GM12878 (cell line): ENCODE data around the gene GPLD1. TPM values are rescaled to one million over a fixed set of nuclear protein-coding genes. Genes with fewer than 3 reads are reported as not detected.

Experiments
- ATAC-seq: fragments of 200-7000 bp; cut with Tn5 transposase; 3 replicates; pipeline ENCODE4 v1.9.1; 2020; ENCODE audit warnings: mild to moderate bottlenecking, moderate library complexity
- BruUV-seq: library from RNA; stranded (reverse); fragments of 400-500 nt; replicated peaks from 2 replicates; lab custom pipeline; 2021; lab: Mats Ljungman, UMichigan
- CTCF ChIA-PET: fragments of 300-600 bp; sonication (Branson Sonifier 250); formaldehyde crosslinking; extraction: SDS; loops from one replicate; lab custom pipeline; 2021; ENCODE audit warnings: inconsistent platforms; lab: Yijun Ruan, JAX
- POLR2A ChIA-PET: fragments of 350-600 bp; formaldehyde crosslinking; extraction: SDS; loops from one replicate; lab custom pipeline; 2021; ENCODE audit warnings: inconsistent platforms; lab: Charles Lee
- RAD21 ChIA-PET: fragments of 300-600 bp; sonication (Branson Sonifier 250); formaldehyde crosslinking; loops from one replicate; lab custom pipeline; 2023; ENCODE audit warnings: antibody characterized with exemption; ENCODE audit not compliant: unreplicated experiment; lab: Charles Lee
- SMC1A ChIA-PET: fragments of 300-600 bp; sonication (Branson Sonifier 250); formaldehyde crosslinking; loops from one replicate; lab custom pipeline; 2023; ENCODE audit not compliant: unreplicated experiment, uncharacterized antibody; lab: Charles Lee
- DNase-seq: peaks from one replicate; pipeline ENCODE4 v3.0.0-alpha.2; 2011; ENCODE audit warnings: low read depth, low spot score
- FAIRE-seq: peaks from 3 replicates; lab custom pipeline; 2011; peaks lifted over from hg19 to GRCh38; lab: Jason Lieb, UNC
- H2AFZ ChIP-seq: 2 replicates; pipeline ENCODE4 v1.6.0; 2011; ENCODE audit warnings: low read depth, low read length, control low read depth; ENCODE audit not compliant: control insufficient read depth
- H3K27ac ChIP-seq: 2 replicates; pipeline ENCODE4 v1.5.1; 2011; ENCODE audit warnings: control low read depth; ENCODE audit not compliant: control insufficient read depth, insufficient read depth
- H3K27me3 ChIP-seq, 2 experiments: replicated peaks in 1 of 2; 2 replicates each; pipeline versions ENCODE4 v1.6.0 to v1.6.1; 2011; ENCODE audit warnings: low read length in 1 of 2; ENCODE audit not compliant: control insufficient read depth in 2 of 2, insufficient read depth in 2 of 2
- H3K36me3 ChIP-seq, 2 experiments: 2 replicates each; pipeline ENCODE4 v1.5.1; 2011; ENCODE audit warnings: low read length in 1 of 2; ENCODE audit not compliant: control insufficient read depth in 2 of 2, insufficient read depth in 2 of 2
- H3K4me1 ChIP-seq: 2 replicates; pipeline ENCODE4 v1.6.1; 2011; ENCODE audit warnings: mild to moderate bottlenecking, low read length, moderate library complexity, mixed read lengths; ENCODE audit not compliant: control insufficient read depth, insufficient read depth
- H3K4me2 ChIP-seq: 2 replicates; pipeline ENCODE4 v1.6.0; 2011; ENCODE audit warnings: control low read depth; ENCODE audit not compliant: control insufficient read depth, insufficient read depth
- H3K4me3 ChIP-seq: fragments of 200-600 bp; sonication (generic); 2 replicates; pipeline ENCODE4 v1.5.1; 2016
- H3K79me2 ChIP-seq: 2 replicates; pipeline ENCODE4 v1.6.0; 2011; ENCODE audit warnings: low read length; ENCODE audit not compliant: control insufficient read depth, insufficient read depth
- H3K9ac ChIP-seq: 2 replicates; pipeline ENCODE4 v1.8.0; 2011; ENCODE audit warnings: low read length, control low read depth, mixed read lengths; ENCODE audit not compliant: control insufficient read depth, insufficient read depth
- H3K9me3 ChIP-seq: replicated peaks from 3 replicates; pipeline ENCODE4 v1.5.1; 2011; ENCODE audit warnings: mild to moderate bottlenecking, low read length; ENCODE audit not compliant: control insufficient read depth, insufficient read depth
- H4K20me1 ChIP-seq: 2 replicates; pipeline ENCODE4 v1.6.0; 2011; ENCODE audit not compliant: control insufficient read depth, insufficient read depth
- ATF2 ChIP-seq: IDR thresholded peaks from 2 replicates; pipeline ENCODE4 v1.6.1; 2012; ENCODE audit warnings: low read length, inconsistent platforms
- ATF7 ChIP-seq: fragments of 450-650 bp; IDR thresholded peaks from 2 replicates; pipeline ENCODE4 v1.6.1; 2016; ENCODE audit warnings: low read depth, mild to moderate bottlenecking
- GABPA ChIP-seq: IDR thresholded peaks from 2 replicates; pipeline ENCODE4 v1.6.1; 2014; ENCODE audit warnings: antibody characterized with exemption, low read depth, mild to moderate bottlenecking, inconsistent platforms
- NBN ChIP-seq: fragments of 450-650 bp; IDR thresholded peaks from 2 replicates; pipeline ENCODE4 v1.6.1; 2016
- SMC3 ChIP-seq: IDR thresholded peaks from 2 replicates; pipeline ENCODE4 v1.6.1; 2011; ENCODE audit warnings: low read length, improper control_type of control experiment, borderline replicate concordance
- SP1 ChIP-seq: IDR thresholded peaks from one replicate; pipeline ENCODE4 v1.6.1; 2011; ENCODE audit warnings: low read depth, low read length
- SREBF2 ChIP-seq: IDR thresholded peaks from 2 replicates; pipeline ENCODE4 v1.6.1; 2012; ENCODE audit warnings: mild to moderate bottlenecking, low read length
- USF2 ChIP-seq: IDR thresholded peaks from 2 replicates; pipeline ENCODE4 v1.6.1; 2011; ENCODE audit warnings: low read depth, low read length, improper control_type of control experiment, borderline replicate concordance
- ZNF274 ChIP-seq: IDR thresholded peaks from one replicate; pipeline ENCODE4 v1.8.0; 2011; ENCODE audit not compliant: insufficient read length, insufficient read depth
- ZNF592 ChIP-seq: fragments of 450-650 bp; IDR thresholded peaks from 2 replicates; pipeline ENCODE4 v1.6.1; 2017; ENCODE audit warnings: mild to moderate bottlenecking, moderate library complexity
- WGBS: methylation state at CpG from one replicate; pipeline ENCODE4 v1.1.6; 2016; ENCODE audit warnings: low lambda C conversion rate; ENCODE audit not compliant: insufficient replicate concordance, insufficient coverage; ENCODE audit errors: missing lambda C conversion rate; 5-methylcytosine and 5-hydroxymethylcytosine counted together
- in situ Hi-C: fragments of 300-500 bp; cut with MboI; formaldehyde crosslinking; loops from 9 replicates; pipeline ENCODE4 v1.14.3; 2018; ENCODE audit warnings: mixed read lengths
- intact Hi-C: fragments of 100-400 bp; cut with micrococcal nuclease; formaldehyde crosslinking; loops from one replicate; pipeline ENCODE4 v1.14.2; 2022; ENCODE audit not compliant: unreplicated experiment
- polyA plus RNA-seq, 11 experiments: library from polyadenylated mRNA; depleted of rRNA in 4 of 11; unstranded in 6 of 11; stranded (reverse) in 5 of 11; fragments of >200 nt; fragmentation: Nextera tagmentation in 4 of 11; fragmentation: Illumina TruSeq in 1 of 11; extraction: Ambion mirVana in 4 of 11; extraction: Trizol in 1 of 11; gene quantifications; 1 replicate in 1 of 11; 2 replicates in 10 of 11; pipeline versions ENCODE4 v1.2.1 to v1.2.3, GENCODE V29; 2011 to 2016; ENCODE audit warnings: inconsistent platforms in 2 of 11, missing spikeins in 2 of 11, low read depth in 1 of 11
- total RNA-seq, 4 experiments: library from RNA; depleted of rRNA in 3 of 4; stranded (reverse); fragments of >200 nt in 3 of 4; fragmentation: Illumina TruSeq in 1 of 4; extraction: Trizol in 1 of 4; gene quantifications; 2 replicates each; pipeline versions ENCODE4 v1.2.1 to v1.2.3, GENCODE V29; 2013 to 2021
- TF ChIP-seq, protein P1 (sequence below): fragments of 450-650 bp; IDR thresholded peaks from 2 replicates; pipeline ENCODE4 v1.6.1; 2017; ENCODE audit warnings: antibody characterized with exemption, mild to moderate bottlenecking, moderate library complexity

The GPLD1 gene
- total and polyA plus RNA-seq, 10 of the 15 experiments (the other 5 are each of a cell fraction or from before 2014, with no cell fraction given), result 0.04 to 1.0 (median 0.69) TPM

DNA sequence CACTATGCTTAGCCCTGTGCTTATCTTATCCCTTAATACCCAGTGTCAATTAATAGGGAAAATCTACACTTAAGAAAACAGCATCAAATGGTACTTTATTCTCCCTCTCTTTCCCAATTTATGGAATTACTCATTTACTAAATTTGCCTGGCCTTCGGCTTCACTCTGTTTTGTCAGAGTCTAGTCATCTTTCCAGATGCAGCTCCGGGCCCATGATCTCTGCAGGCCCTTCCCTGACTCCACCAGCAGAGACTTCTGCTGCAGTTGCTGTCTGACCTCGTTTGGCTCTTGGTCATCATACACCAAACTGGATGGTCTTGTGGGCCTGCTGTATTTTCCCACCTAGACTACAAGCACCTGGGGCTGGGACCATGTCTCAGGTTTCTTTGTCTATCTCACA lies 59.3 kb downstream of the GPLD1 start:
- H3K27me3 ChIP-seq, result no peaks in the 10 kb centered on the region
- H4K20me1 ChIP-seq, result no peaks in the 10 kb centered on the region
- BruUV-seq, result no TSS peak
- no peak overlapping the region for H3K4me2 ChIP-seq
- ChIA-PET POLR2A (interaction anchor here (0.5 kb wide), 1 partner anchor 92 kb away, joined by 5 read pairs; no protein-coding TSS in a partner anchor), RAD21 (interaction anchor here (0.9 to 2.2 kb wide), 2 partner anchors 88 to 91 kb away, joined by 4 to 9 read pairs; no protein-coding TSS in a partner anchor), CTCF (interaction anchor here (0.8 to 3.2 kb wide), 20 partner anchors 8 to 597 kb away, joined by 3 to 18 read pairs (median 4); partner anchors contain the start of gene ALDH5A1), SMC1A (interaction anchor here (0.8 to 2.0 kb wide), 7 partner anchors 11 to 154 kb away, joined by 3 to 17 read pairs (median 3); partner anchors contain the start of gene ALDH5A1)
- TF ChIP-seq USF2 (no peak), SMC3 (no peak), ATF7 (no peak), ATF2 (no peak), ZNF592 (no peak), SREBF2 (no peak), SP1 (no peak), ZNF274 (no peak), NBN (no peak), GABPA (no peak)
- TF ChIP-seq, protein P1, sequence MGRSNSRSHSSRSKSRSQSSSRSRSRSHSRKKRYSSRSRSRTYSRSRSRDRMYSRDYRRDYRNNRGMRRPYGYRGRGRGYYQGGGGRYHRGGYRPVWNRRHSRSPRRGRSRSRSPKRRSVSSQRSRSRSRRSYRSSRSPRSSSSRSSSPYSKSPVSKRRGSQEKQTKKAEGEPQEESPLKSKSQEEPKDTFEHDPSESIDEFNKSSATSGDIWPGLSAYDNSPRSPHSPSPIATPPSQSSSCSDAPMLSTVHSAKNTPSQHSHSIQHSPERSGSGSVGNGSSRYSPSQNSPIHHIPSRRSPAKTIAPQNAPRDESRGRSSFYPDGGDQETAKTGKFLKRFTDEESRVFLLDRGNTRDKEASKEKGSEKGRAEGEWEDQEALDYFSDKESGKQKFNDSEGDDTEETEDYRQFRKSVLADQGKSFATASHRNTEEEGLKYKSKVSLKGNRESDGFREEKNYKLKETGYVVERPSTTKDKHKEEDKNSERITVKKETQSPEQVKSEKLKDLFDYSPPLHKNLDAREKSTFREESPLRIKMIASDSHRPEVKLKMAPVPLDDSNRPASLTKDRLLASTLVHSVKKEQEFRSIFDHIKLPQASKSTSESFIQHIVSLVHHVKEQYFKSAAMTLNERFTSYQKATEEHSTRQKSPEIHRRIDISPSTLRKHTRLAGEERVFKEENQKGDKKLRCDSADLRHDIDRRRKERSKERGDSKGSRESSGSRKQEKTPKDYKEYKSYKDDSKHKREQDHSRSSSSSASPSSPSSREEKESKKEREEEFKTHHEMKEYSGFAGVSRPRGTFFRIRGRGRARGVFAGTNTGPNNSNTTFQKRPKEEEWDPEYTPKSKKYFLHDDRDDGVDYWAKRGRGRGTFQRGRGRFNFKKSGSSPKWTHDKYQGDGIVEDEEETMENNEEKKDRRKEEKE, result no peak
- no peaks in the 10 kb centered on the region for H3K9me3 ChIP-seq
- H3K4me3 ChIP-seq, result no peak overlapping the region
- no peaks in the 10 kb centered on the region for H3K79me2 ChIP-seq
- no peaks in the 10 kb centered on the region for H3K4me1 ChIP-seq
- DNase-seq (no peak), FAIRE-seq (no peak), ATAC-seq (no peak)
- no peak overlapping the region for H3K9ac ChIP-seq
- in situ Hi-C loops (no loop called here), intact Hi-C loops (loop anchor here (2.0 to 5.0 kb wide), 3 partner anchors 92 to 265 kb away; no protein-coding TSS in a partner anchor)
- no peak overlapping the region for H3K27ac ChIP-seq
- 67% methylated on average over 3 of the region's 3 CpGs for WGBS
- no peak overlapping the region for H2AFZ ChIP-seq
- H3K36me3 ChIP-seq, result peaks cover 0 to 1% of the 10 kb centered on the region in 2 experiments; a peak in 1 of 4 replicates
